Activated naive CD4-positive, alpha-beta T cell treated with anti-CD3 and anti-CD28 coated beads, Interleukin-2, amount 50 U/mL, for 24 hours (primary cell): Measurements from ENCODE around the gene ELL.

Experiments
- H3K27ac Mint-ChIP-seq: one replicate; pipeline ENCODE4 v1.8.0; 2021; ENCODE audit warnings: mild to moderate bottlenecking, mixed read lengths
- H3K27me3 Mint-ChIP-seq: one replicate; pipeline ENCODE4 v1.8.0; 2021; ENCODE audit warnings: mixed read lengths
- H3K36me3 Mint-ChIP-seq: one replicate; pipeline ENCODE4 v1.8.0; 2021; ENCODE audit warnings: mixed read lengths
- H3K4me1 Mint-ChIP-seq: one replicate; pipeline ENCODE4 v1.8.0; 2021; ENCODE audit warnings: mixed read lengths
- H3K4me3 Mint-ChIP-seq: one replicate; pipeline ENCODE4 v1.8.0; 2021; ENCODE audit warnings: mild to moderate bottlenecking, mixed read lengths
- H3K9me3 Mint-ChIP-seq: one replicate; pipeline ENCODE4 v1.8.0; 2021; ENCODE audit warnings: mixed read lengths

Gene ELL

DNA sequence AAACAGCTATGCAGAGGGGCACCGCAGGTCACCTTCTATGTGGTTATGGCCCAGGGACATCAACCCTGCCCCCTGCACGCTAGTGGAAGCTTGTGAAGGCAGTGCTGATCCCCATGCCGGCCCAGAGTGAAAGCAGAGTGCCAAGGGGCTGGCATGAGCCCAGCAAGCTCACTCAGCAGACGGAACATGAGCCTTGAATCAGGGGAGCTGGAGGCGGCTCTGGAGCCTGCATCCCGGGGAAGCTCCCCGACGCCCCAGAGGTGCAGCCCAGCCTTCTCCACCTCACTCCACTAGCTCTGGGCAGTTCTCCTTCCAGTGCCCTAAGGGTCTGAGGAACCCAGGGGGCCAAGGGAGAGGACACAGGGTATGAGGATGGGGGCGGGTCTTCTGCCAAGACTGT is 64.9 kb downstream of the ELL start:
- Mint-ChIP-seq H3K4me1 (no peaks in the 10 kb centered on the region), H3K4me3 (no peak overlapping the region), H3K36me3 (peaks cover 2% of the 10 kb centered on the region), H3K27ac (no peak overlapping the region), H3K9me3 (no peaks in the 10 kb centered on the region), H3K27me3 (no peaks in the 10 kb centered on the region)

DNA sequence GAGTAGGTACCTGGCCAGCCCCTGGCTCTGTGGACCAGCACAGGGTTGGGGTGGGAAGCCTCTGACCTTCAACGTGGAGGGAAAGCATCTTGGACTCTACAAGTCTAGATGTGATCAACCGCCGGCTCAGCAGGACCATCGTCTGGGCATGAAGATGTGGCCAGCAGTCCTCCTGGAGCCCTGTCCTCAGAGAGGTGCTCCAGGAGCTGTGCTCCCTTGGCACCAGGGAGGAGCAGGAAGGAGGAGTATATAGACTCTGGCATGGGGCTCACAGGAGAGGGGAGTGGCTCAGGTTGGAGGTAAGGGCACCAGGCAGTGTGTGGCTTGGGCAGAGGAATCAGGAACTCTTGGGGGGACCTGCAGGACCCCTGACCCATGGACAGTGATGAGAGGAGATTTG is 65.6 kb downstream of the ELL start:
- Mint-ChIP-seq H3K4me3 (no peak overlapping the region), H3K4me1 (no peaks in the 10 kb centered on the region), H3K36me3 (peaks cover 2% of the 10 kb centered on the region), H3K9me3 (no peaks in the 10 kb centered on the region), H3K27ac (peak overlapping the region; percentile 6), H3K27me3 (no peaks in the 10 kb centered on the region)

DNA sequence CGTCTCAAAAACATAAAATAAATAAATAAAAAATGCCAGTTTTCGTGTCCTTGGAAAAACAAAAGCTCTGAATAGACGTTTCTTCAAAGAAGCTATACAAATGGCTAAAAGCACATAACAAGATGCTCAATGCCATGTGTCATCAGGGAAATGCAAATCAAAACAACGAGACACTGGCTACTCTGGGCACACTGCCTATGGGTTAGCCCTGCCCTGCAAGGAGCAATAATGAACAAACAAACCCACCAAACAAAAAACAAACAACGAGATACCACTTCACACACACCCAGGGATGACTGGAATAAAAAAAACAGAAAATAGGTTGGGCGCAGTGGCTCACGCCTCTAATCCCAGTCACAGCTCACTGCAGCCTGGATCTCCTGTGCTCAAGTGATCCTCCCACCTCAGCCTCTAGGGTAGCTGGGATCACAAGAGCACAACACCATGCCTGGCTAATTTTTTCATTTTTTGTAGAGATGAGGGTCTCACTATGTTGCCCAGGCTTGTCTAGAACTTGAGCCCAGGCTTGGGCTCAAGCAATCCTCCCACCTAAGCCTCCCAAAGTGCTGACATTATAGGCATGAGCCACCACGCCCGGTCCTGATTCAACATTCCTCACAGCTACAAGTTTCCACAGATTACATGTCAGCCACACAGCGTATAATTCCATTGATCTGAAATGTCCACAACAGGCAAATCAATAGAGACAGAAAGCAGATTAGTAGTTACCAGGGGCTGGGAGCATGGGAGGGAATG is 68.4 kb downstream of the ELL start:
- Mint-ChIP-seq H3K4me3 (no peak overlapping the region), H3K4me1 (no peaks in the 10 kb centered on the region), H3K27ac (no peak overlapping the region), H3K27me3 (no peaks in the 10 kb centered on the region), H3K36me3 (peaks cover 4% of the 10 kb centered on the region), H3K9me3 (no peaks in the 10 kb centered on the region)

DNA sequence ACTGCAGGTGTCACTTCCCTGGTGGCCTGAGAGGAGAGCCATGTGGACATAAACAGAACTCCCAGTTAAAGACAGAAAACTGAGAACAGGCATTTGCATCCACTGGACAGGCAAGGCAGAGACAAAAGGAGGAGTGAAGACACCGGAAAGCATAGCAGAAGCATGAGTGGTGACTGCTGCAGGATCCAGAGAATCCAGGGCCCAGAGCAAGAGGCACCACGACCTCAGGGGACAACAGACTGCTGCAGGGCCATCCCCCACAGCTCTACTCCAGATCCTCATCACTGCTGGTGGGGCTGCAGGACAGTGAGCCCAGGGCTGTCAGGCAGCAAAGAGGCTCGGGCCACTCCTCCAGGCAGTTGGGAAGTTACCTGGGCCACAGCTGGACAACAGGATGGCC is 69.5 kb downstream of the ELL start:
- no peaks in the 10 kb centered on the region for H3K4me1 Mint-ChIP-seq
- H3K9me3 Mint-ChIP-seq, result no peaks in the 10 kb centered on the region
- no peak overlapping the region for H3K27ac Mint-ChIP-seq

DNA sequence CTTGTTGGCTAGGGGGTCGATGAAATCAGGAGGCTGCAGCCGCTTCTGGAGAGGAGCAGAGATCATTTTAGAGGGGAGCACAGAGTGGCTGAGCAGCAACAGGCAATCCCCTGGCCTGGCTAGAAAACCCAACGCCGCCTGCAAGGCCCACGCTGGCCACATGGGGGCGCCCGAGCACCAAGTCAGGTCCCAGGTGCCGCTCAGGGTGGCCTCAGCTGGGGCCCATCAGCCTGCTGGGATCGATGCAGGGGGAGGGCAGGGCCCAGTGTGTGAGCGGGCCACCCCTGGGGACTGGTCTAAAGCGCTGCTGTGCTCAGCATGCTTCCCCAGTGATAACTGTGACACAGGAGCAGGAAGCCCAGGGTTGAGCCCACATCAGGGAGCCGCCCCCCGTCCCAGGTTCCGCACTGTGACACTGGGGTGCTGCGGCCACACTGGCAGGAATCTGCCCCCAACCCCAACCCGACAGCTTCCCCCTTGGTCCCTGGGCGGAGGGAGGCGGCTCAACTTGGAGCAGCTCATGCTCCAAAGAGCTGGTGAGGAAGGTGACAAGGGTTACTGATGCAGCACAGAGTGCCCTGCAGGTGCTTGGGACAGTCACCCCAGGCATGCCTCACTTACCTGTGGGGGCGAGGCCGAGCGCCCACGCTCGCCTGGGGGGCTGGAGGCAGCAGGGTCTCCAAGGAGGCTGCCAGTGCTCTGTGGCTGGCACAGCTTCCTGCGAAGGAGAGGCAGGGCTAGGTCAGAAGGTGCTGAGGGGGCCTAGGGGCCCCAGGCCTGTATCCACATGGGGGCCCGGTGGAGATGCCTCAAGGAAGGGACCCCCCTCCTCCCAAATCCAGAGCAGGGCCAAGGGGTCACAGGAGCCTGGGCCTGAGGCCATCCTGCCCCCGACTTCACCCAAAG is 70.7 kb downstream of the ELL start:
- H3K27me3 Mint-ChIP-seq, result no peaks in the 10 kb centered on the region
- no peak overlapping the region for H3K4me3 Mint-ChIP-seq
- H3K4me1 Mint-ChIP-seq, result no peaks in the 10 kb centered on the region
- no peaks in the 10 kb centered on the region for H3K9me3 Mint-ChIP-seq
- peaks cover 7% of the 10 kb centered on the region for H3K36me3 Mint-ChIP-seq
- H3K27ac Mint-ChIP-seq, result no peak overlapping the region

More for the DNA sequence above, 69.5 kb downstream of the ELL start:
- Mint-ChIP-seq H3K27me3 (no peaks in the 10 kb centered on the region), H3K36me3 (peaks cover 7% of the 10 kb centered on the region), H3K4me3 (no peak overlapping the region)

DNA sequence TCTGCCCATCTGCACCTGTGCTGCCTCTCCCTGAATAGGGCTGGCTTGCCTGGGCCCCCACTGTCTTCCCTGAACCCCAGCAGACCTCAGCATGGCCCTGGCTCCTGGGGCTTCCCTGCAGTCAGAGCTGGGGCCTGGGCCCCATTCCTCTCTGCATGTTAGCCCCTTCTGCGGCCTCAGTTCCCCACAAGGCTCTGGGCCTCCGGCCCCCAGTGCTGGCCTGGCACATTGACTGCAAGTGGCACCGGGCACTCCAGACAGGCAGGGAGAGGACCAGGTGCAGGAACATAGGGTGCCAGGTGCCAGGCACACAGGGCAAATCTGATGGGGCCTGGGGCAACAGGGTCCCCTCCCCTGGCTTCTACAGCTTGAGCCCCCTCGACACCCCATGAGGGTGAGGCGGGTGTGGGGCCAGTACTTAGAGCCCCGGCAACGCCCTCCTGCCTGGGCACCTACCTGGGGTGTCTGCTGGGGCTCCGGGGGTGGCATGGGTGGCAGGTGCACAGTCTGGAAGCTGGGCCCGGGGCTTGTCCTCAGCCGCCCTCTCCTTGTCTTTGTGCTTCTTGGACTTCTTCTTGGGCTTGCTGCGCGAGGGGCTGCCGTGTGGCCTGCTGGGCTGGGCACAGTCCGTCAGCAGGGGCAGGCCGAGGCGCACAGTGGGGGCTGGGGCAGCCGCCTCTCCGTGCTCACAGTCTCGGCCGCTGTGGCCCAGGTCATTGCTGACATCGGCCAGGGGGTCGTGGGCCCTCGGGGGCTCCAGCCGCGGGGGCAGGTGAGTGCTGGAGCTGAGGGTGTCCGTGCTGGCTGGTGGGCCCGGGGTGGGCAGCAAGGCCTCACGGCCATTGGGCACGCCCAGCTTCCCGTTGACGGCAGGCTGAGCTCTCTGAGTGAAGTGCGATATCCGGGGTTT is 71.6 kb downstream of the ELL start:
- Mint-ChIP-seq H3K27ac (no peak overlapping the region), H3K27me3 (no peaks in the 10 kb centered on the region), H3K4me1 (no peaks in the 10 kb centered on the region), H3K4me3 (no peak overlapping the region), H3K36me3 (peaks cover 7% of the 10 kb centered on the region), H3K9me3 (no peaks in the 10 kb centered on the region)

DNA sequence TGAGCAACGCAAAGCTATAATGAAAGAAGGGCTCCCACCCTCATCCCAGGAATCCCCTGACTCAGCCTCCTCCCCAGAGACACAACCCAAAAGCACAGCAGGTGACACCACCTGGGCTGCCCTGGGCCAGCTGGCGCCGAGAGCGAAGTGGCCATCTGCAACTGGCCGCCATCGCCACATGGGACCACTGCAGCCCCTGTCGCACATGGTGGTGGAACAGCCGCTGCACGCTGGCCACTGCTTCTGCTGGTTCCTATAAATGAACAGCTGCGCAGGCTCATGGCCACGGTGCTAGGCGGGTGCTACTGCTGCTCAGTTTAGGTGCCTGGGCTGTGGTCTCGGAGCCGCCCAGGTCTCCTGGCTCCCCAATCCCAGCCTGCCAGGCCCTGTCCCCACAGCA is 72.3 kb downstream of the ELL start:
- Mint-ChIP-seq H3K9me3 (no peaks in the 10 kb centered on the region), H3K4me1 (no peaks in the 10 kb centered on the region), H3K36me3 (peaks cover 7% of the 10 kb centered on the region), H3K4me3 (no peak overlapping the region), H3K27me3 (no peaks in the 10 kb centered on the region), H3K27ac (no peak overlapping the region)

DNA sequence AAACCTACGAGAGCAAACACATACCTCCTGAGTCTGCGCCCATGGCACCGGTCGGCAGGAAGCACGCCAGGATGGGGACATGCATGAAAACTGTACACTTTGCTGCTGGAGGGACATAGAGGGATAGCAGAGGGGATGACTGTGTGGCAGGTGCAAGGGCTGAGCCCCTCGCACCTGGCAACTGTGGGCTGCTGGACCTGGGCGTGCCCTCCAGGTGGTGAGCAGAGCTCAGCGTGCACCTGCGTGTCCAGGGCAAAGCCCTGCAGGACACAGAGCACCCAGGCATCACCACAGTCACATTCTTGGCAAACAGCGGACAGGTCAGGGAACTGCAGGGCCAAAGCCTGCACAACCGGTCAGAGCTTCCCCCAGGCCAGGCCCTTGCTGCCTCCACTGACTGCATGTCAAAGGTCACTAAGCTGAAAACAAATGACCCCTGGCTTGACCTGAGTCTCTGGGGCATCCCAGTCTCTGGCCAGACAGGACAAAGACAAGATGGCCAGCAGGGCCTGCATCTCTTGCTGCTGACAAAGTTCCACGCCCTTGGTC is 75.0 kb downstream of the ELL start:
- Mint-ChIP-seq H3K4me3 (no peak overlapping the region), H3K27ac (no peak overlapping the region), H3K9me3 (no peaks in the 10 kb centered on the region), H3K36me3 (peaks cover 14% of the 10 kb centered on the region), H3K27me3 (no peaks in the 10 kb centered on the region), H3K4me1 (peaks cover 13% of the 10 kb centered on the region)

DNA sequence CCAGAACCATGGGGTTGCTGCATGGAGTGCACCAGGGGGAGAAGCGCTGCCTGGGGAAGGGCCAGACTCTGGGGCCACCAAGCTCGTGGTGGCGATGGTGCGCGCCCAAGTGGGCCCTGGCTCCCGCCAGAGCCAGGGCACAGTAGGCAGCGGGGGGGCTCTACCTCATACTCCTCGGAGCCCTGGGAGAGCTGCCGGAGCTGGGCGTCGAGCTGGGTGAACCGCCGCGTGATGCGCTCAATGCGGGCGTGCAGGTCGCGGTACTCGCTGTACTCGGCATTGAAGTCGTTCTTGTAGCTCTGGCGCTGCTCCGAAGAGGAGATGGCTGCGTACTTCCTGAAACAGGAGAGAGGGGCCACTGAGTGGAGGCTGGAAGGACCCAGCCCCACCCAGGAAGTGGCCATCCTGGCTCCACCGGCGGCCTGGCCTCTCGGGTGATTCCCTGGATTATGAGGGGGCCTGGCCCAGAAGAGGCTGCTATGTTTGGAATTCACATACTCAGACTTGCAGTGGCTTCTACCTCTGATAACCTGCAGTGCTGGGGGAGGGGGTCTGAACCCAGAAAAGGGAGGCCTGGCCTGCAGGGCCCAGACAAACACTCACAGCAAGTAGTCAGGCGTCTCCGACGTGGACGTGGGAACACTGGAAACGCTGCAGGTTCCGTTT is 75.6 kb downstream of the ELL start:
- Mint-ChIP-seq H3K27me3 (no peaks in the 10 kb centered on the region), H3K36me3 (peaks cover 14% of the 10 kb centered on the region), H3K4me1 (peaks cover 15% of the 10 kb centered on the region), H3K27ac (no peak overlapping the region), H3K9me3 (no peaks in the 10 kb centered on the region), H3K4me3 (no peak overlapping the region)

DNA sequence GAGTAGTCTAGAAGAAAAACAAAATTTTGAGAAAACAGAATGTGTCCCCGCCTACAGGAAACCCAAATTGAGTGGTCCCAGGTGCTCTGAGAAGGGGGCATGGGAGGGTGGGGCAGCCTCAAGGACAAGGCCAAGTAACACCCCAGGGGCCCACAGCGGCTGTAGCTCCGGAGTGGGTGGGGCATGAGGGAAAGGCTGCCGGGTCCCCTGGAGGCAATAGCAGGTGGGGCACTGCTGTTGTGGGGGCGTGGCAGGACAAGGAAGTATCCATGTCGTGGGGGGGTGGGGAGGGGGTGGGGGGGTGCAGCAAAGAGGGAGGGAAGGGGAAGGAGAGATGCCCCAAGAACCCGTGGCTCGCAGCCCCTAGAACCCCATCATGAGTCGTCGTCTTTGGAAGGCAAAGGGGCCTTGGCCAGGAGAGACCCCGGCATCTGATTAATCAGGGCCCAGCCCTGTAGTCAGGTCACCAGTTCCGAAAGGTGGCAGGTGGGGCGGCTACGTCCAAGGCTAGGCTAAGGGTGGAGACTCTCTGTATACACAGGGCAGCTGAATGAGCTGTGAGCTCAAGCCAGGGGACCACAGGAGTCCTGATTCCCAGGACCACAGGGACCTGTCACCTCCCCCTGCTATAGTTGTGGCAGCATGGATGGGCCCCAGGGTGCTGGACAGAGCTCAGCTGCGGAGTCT is 76.5 kb downstream of the ELL start:
- Mint-ChIP-seq H3K4me1 (peaks cover 20% of the 10 kb centered on the region), H3K27me3 (no peaks in the 10 kb centered on the region), H3K9me3 (no peaks in the 10 kb centered on the region), H3K27ac (no peak overlapping the region), H3K36me3 (peaks cover 12% of the 10 kb centered on the region), H3K4me3 (no peak overlapping the region)

DNA sequence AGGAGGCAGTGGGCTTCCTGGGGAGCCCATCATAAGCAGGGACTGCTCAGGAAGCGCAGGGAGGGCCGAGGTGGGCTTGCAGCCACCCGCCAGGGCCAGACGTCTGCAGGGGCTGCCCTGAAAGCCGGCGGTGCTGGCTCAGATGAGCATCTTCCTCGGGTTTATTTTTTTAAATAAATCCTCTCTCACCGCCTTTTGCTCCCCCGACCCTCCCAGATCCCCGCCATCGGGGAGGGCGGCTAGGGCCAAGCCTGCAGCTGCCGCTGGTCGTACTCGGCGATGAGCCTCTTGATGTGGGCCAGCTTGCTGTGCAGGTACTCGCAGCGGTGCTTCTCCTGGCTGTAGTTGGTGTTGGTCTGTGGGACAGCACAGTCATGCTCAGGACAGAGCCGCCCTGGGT is 77.4 kb downstream of the ELL start:
- Mint-ChIP-seq H3K27ac (no peak overlapping the region), H3K9me3 (no peaks in the 10 kb centered on the region), H3K4me1 (peaks cover 23% of the 10 kb centered on the region), H3K4me3 (no peak overlapping the region), H3K36me3 (peaks cover 12% of the 10 kb centered on the region), H3K27me3 (no peaks in the 10 kb centered on the region)

DNA sequence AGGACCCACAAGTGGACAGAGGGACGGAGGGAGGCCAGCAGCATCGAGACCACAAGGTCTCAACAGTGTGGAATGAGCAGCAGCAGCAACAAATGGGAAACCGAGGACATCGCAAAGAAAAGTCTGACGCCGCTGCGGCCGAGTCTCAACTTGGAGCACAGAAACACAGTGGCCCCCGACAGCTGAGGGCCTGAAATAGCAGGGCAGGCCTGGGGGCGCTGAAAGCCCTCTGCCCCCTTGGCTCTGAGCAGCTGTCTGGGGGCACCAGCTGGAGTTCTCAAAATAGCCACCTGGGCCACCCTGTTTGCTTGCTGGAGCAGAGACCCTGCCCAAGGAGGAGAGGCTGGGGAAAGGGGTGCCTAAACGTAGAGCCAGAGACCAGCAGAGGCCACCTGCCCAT is 78.0 kb downstream of the ELL start:
- Mint-ChIP-seq H3K36me3 (peaks cover 11% of the 10 kb centered on the region), H3K9me3 (no peaks in the 10 kb centered on the region), H3K27me3 (no peaks in the 10 kb centered on the region), H3K4me3 (no peak overlapping the region), H3K4me1 (peaks cover 23% of the 10 kb centered on the region), H3K27ac (no peak overlapping the region)

DNA sequence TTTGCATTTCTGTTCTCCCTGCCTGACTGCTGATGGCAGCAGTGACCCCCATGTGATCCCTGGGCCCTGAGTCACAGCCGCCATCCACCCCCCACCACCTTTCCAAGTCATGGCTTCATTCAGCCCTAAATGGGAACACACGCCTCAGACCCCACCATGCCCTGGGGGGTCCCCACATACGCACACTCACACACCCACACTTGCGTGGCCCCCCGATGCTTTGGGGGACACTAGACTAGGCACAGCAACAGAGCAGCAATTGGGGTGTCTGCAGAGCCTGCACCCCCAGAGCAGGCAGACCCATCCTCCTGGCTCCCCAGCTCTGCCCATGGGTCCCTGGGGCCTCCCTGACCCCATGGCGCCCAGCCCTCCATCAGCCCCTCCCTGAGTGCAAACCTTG is 78.5 kb downstream of the ELL start:
- no peaks in the 10 kb centered on the region for H3K9me3 Mint-ChIP-seq
- no peaks in the 10 kb centered on the region for H3K27me3 Mint-ChIP-seq
- no peak overlapping the region for H3K4me3 Mint-ChIP-seq
- H3K27ac Mint-ChIP-seq, result peak overlapping the region; percentile 51
- H3K4me1 Mint-ChIP-seq, result peaks cover 23% of the 10 kb centered on the region
- H3K36me3 Mint-ChIP-seq, result peaks cover 9% of the 10 kb centered on the region

DNA sequence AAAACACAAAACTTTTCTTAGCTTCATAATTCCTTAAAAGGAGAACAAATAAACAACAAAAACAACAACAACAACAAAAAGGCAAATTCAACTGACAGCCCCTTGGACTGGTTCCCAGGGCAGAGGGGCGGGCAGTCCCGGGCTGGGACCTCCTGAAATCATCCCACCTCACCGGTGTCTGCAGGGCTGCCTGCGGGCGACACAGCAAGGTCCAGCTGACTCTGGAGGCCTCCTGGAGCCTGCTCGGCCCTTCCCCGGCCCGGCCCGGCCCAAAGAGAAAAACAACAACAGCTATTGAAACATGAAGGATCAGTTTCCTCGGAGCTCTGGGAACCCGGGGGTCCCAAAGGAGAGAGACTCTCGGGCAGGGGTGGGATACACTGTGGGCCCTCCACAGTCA is 78.9 kb downstream of the ELL start:
- Mint-ChIP-seq H3K36me3 (peaks cover 6% of the 10 kb centered on the region), H3K27me3 (no peaks in the 10 kb centered on the region), H3K4me3 (no peak overlapping the region), H3K9me3 (no peaks in the 10 kb centered on the region), H3K27ac (peak overlapping the region; percentile 88), H3K4me1 (peaks cover 23% of the 10 kb centered on the region)
